ENCODE results near the gene MSI2.

MSI2 gene

GRCh38 chr17:57607553-57608120 is 351.3 kb downstream of the MSI2 start:
- DNase-seq (ENCODE audit: insufficient read length) (no peak), FAIRE-seq (no peak)
- no peak for TF ChIP-seq POLR2AphosphoS5 (IDR thresholded peaks at IDR 0.05; ENCODE audit: low read depth, low read length)
- no peak for TF ChIP-seq TAF1 (IDR thresholded peaks at IDR 0.05; ENCODE audit: borderline replicate concordance, low read depth, low read length)
- TF ChIP-seq POLR2A (IDR thresholded peaks at IDR 0.05; ENCODE audit: low read depth, low read length), result no peak

- DNase-seq (ENCODE audit: insufficient read length) (no peak), FAIRE-seq (no peak)
- TF ChIP-seq POLR2AphosphoS5 (IDR thresholded peaks at IDR 0.05; ENCODE audit: low read depth, low read length) (no peak), POLR2A (IDR thresholded peaks at IDR 0.05; ENCODE audit: low read depth, low read length) (no peak), TAF1 (IDR thresholded peaks at IDR 0.05; ENCODE audit: borderline replicate concordance, low read depth, low read length) (no peak)
These were observed 352.2 kb downstream of the MSI2 start for GRCh38 chr17:57608369-57609124.

GRCh38 chr17:57609125-57609877 is 353.0 kb downstream of the MSI2 start:
- no peak for DNase-seq (ENCODE audit: insufficient read length)
- TF ChIP-seq POLR2AphosphoS5 (IDR thresholded peaks at IDR 0.05; ENCODE audit: low read depth, low read length), result no peak
- no peak for TF ChIP-seq TAF1 (IDR thresholded peaks at IDR 0.05; ENCODE audit: borderline replicate concordance, low read depth, low read length)
- no peak for TF ChIP-seq POLR2A (IDR thresholded peaks at IDR 0.05; ENCODE audit: low read depth, low read length)
- FAIRE-seq, result no peak

- DNase-seq (ENCODE audit: insufficient read length) (no peak), FAIRE-seq (no peak)
- TF ChIP-seq POLR2A (IDR thresholded peaks at IDR 0.05; ENCODE audit: low read depth, low read length), result no peak
- TF ChIP-seq TAF1 (IDR thresholded peaks at IDR 0.05; ENCODE audit: borderline replicate concordance, low read depth, low read length), result no peak
- no peak for TF ChIP-seq POLR2AphosphoS5 (IDR thresholded peaks at IDR 0.05; ENCODE audit: low read depth, low read length)
These were observed 353.6 kb downstream of the MSI2 start for GRCh38 chr17:57609878-57610270.

- DNase-seq (ENCODE audit: insufficient read length) (no peak), FAIRE-seq (no peak)
- TF ChIP-seq POLR2A (IDR thresholded peaks at IDR 0.05; ENCODE audit: low read depth, low read length), result no peak
- no peak for TF ChIP-seq TAF1 (IDR thresholded peaks at IDR 0.05; ENCODE audit: borderline replicate concordance, low read depth, low read length)
- no peak for TF ChIP-seq POLR2AphosphoS5 (IDR thresholded peaks at IDR 0.05; ENCODE audit: low read depth, low read length)
These were observed 356.1 kb downstream of the MSI2 start for GRCh38 chr17:57612202-57613071.

GRCh38 chr17:57614742-57615141 is 358.4 kb downstream of the MSI2 start:
- FAIRE-seq (no peak), DNase-seq (ENCODE audit: insufficient read length) (no peak)
- TF ChIP-seq TAF1 (IDR thresholded peaks at IDR 0.05; ENCODE audit: borderline replicate concordance, low read depth, low read length) (no peak), POLR2A (IDR thresholded peaks at IDR 0.05; ENCODE audit: low read depth, low read length) (no peak), POLR2AphosphoS5 (IDR thresholded peaks at IDR 0.05; ENCODE audit: low read depth, low read length) (no peak)

- no peak for DNase-seq (ENCODE audit: insufficient read length)
- no peak for FAIRE-seq
- TF ChIP-seq TAF1 (IDR thresholded peaks at IDR 0.05; ENCODE audit: borderline replicate concordance, low read depth, low read length) (no peak), POLR2A (IDR thresholded peaks at IDR 0.05; ENCODE audit: low read depth, low read length) (no peak), POLR2AphosphoS5 (IDR thresholded peaks at IDR 0.05; ENCODE audit: low read depth, low read length) (no peak)
These were observed 359.8 kb downstream of the MSI2 start for GRCh38 chr17:57615836-57616757.

- DNase-seq (ENCODE audit: insufficient read length) (no peak), FAIRE-seq (no peak)
- TF ChIP-seq POLR2A (IDR thresholded peaks at IDR 0.05; ENCODE audit: low read depth, low read length) (no peak), POLR2AphosphoS5 (IDR thresholded peaks at IDR 0.05; ENCODE audit: low read depth, low read length) (no peak), TAF1 (IDR thresholded peaks at IDR 0.05; ENCODE audit: borderline replicate concordance, low read depth, low read length) (no peak)
These were observed 360.9 kb downstream of the MSI2 start for GRCh38 chr17:57617218-57617617.

- TF ChIP-seq POLR2AphosphoS5 (IDR thresholded peaks at IDR 0.05; ENCODE audit: low read depth, low read length) (no peak), POLR2A (IDR thresholded peaks at IDR 0.05; ENCODE audit: low read depth, low read length) (no peak), TAF1 (IDR thresholded peaks at IDR 0.05; ENCODE audit: borderline replicate concordance, low read depth, low read length) (no peak)
- DNase-seq (ENCODE audit: insufficient read length) (no peak), FAIRE-seq (no peak)
These were observed 363.0 kb downstream of the MSI2 start for GRCh38 chr17:57619061-57619937.
